SU-DHL-6 (cell line): Measurements from ENCODE around the gene PDLIM4.

Source experiments
- H2AFZ ChIP-seq: fragments of 200-600 bp; sonication (generic); 2 replicates; pipeline ENCODE4 v1.6.1; 2014; ENCODE audit warnings: low read depth, mild to moderate bottlenecking, moderate library complexity, mixed read lengths, antibody characterized with exemption, low read length; ENCODE audit not compliant: severe bottlenecking
- H3F3A ChIP-seq: fragments of 200-600 bp; shearing (Covaris generic); 2 replicates; pipeline ENCODE4 v1.6.0; 2016; ENCODE audit warnings: antibody characterized with exemption, mild to moderate bottlenecking; ENCODE audit not compliant: insufficient read depth
- H3K27ac ChIP-seq: fragments of 200-600 bp; sonication (generic); 2 replicates; pipeline ENCODE4 v1.5.1; 2016; ENCODE audit warnings: low read depth, mild to moderate bottlenecking, low read length, moderate library complexity, mixed read lengths
- H3K27me3 ChIP-seq: fragments of 200-600 bp; sonication (generic), shearing (Covaris generic); 2 replicates; pipeline ENCODE4 v1.6.0; 2014; ENCODE audit warnings: mild to moderate bottlenecking, low read length
- H3K36me3 ChIP-seq: fragments of 200-600 bp; sonication (generic); 2 replicates; pipeline ENCODE4 v1.6.1; 2014; ENCODE audit warnings: mild to moderate bottlenecking, low read length, mixed read lengths
- H3K4me2 ChIP-seq: fragments of 300-600, 200-600 bp; shearing (Covaris generic), sonication (generic); 2 replicates; pipeline ENCODE4 v1.6.0; 2014; ENCODE audit warnings: low read length, low read depth, mild to moderate bottlenecking; ENCODE audit not compliant: poor library complexity, severe bottlenecking
- H3K4me3 ChIP-seq: fragments of 200-600 bp; sonication (generic); 2 replicates; pipeline ENCODE4 v1.5.1; 2014; ENCODE audit warnings: antibody characterized with exemption, low read length, mild to moderate bottlenecking, mixed read lengths; ENCODE audit not compliant: insufficient read depth, poor library complexity, severe bottlenecking
- H3K79me2 ChIP-seq: fragments of 200-600 bp; sonication (generic); 2 replicates; pipeline ENCODE4 v1.6.1; 2014; ENCODE audit warnings: mild to moderate bottlenecking, low read length, moderate library complexity; ENCODE audit not compliant: insufficient read depth
- H3K9ac ChIP-seq: fragments of 200-600 bp; sonication (generic); 2 replicates; pipeline ENCODE4 v1.7.0; 2014; ENCODE audit warnings: mild to moderate bottlenecking, low read length
- H3K9me2 ChIP-seq: fragments of 200-600 bp; sonication (generic); replicated peaks from 2 replicates; pipeline ENCODE4 v1.6.1; 2014; ENCODE audit warnings: low read length; ENCODE audit not compliant: insufficient read depth
- H3K9me3 ChIP-seq: fragments of 200-600 bp; sonication (generic); 2 replicates; pipeline ENCODE4 v1.6.1; 2014; ENCODE audit warnings: low read length, mixed read lengths; ENCODE audit not compliant: insufficient read depth
- H4K20me1 ChIP-seq: fragments of 200-600 bp; sonication (generic); 2 replicates; pipeline ENCODE4 v1.6.1; 2014; ENCODE audit warnings: low read depth, mild to moderate bottlenecking, antibody characterized with exemption, low read length, moderate library complexity, mixed read lengths
- EZH2phosphoT487 ChIP-seq: fragments of 200-600 bp; sonication (generic), shearing (Covaris generic); conservative IDR thresholded peaks from 2 replicates; pipeline ENCODE4 v1.6.1; 2018; ENCODE audit warnings: mild to moderate bottlenecking, antibody characterized with exemption, low read length, moderate library complexity, mixed read lengths
- TF ChIP-seq, protein P1 (sequence below): fragments of 200-600 bp; sonication (generic); IDR thresholded peaks from one replicate; pipeline ENCODE4 v1.5.1; 2017; ENCODE audit warnings: antibody characterized with exemption, mild to moderate bottlenecking, low read length, moderate library complexity; ENCODE audit not compliant: insufficient read depth, poor library complexity, severe bottlenecking

PDLIM4 gene

DNA sequence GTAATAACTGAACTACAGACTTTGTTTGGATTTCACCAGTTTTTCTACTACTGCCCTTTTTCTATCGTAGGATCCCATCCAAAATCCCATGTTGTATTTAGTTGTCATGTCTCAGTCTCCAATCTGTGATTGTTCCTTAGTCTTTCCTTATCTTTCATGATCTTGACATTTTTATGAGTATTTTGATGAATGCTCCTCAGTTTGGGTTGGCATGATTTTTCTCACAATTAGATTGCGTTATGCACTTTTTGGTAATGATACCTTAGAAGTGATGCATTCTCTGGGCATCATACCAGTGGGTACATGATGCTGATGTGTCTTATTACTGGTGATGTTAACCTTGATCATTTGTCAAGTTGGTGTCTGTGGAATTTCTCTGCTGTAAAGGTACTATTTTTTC lies 42.4 kb downstream of the PDLIM4 start:
- no peak overlapping the region for H3K4me3 ChIP-seq
- no peak overlapping the region for H2AFZ ChIP-seq
- no peak for TF ChIP-seq EZH2phosphoT487
- TF ChIP-seq, protein P1, sequence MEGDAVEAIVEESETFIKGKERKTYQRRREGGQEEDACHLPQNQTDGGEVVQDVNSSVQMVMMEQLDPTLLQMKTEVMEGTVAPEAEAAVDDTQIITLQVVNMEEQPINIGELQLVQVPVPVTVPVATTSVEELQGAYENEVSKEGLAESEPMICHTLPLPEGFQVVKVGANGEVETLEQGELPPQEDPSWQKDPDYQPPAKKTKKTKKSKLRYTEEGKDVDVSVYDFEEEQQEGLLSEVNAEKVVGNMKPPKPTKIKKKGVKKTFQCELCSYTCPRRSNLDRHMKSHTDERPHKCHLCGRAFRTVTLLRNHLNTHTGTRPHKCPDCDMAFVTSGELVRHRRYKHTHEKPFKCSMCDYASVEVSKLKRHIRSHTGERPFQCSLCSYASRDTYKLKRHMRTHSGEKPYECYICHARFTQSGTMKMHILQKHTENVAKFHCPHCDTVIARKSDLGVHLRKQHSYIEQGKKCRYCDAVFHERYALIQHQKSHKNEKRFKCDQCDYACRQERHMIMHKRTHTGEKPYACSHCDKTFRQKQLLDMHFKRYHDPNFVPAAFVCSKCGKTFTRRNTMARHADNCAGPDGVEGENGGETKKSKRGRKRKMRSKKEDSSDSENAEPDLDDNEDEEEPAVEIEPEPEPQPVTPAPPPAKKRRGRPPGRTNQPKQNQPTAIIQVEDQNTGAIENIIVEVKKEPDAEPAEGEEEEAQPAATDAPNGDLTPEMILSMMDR = no peak
- no peaks in the 10 kb centered on the region for H4K20me1 ChIP-seq
- no peaks in the 10 kb centered on the region for H3K27me3 ChIP-seq
- no peaks in the 10 kb centered on the region for H3F3A ChIP-seq
- H3K79me2 ChIP-seq = no peaks in the 10 kb centered on the region
- no peak overlapping the region for H3K9ac ChIP-seq
- no peak overlapping the region for H3K4me2 ChIP-seq
- no peaks in the 10 kb centered on the region for H3K36me3 ChIP-seq
- H3K27ac ChIP-seq = no peak overlapping the region
- no peaks in the 10 kb centered on the region for H3K9me3 ChIP-seq
- H3K9me2 ChIP-seq = no peaks in the 10 kb centered on the region

DNA sequence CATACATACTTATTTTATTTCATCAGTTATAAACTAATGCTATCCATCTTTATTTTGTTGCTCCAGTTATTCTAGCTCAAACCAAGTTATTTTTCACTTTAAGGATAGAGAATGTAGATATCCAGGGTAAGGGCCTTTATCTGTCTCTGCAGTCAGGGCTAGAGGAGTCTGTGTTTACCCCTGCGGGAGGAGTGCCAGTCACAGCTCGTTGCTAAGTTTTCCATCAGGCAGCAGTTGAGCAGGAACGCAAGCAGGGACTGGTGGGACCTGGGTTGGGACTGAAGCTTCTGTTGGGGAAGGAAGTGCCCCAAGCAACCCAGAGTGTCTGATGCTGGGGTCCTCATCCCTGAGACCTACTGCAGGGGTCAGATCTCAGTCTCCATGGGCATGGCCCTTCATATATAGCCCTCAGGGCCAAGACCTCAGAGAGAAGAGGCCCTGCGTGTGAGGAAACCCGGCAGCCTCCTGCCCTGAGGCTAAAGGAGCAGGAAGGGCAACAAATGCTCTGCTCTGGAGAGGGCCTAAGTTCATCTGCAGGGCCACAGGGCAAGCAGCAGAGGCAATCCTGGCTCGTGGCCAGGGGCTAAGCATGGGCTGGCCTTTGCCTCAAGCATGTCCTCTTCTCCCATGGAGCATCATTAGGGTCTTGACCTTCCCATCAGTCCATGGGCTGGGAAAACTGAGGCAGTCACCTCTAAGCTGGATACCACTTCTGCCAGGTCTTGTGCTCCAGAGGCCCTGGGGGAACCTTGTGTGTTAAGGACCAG lies 43.3 kb downstream of the PDLIM4 start:
- Histone ChIP-seq H3K27me3 (no peaks in the 10 kb centered on the region), H3K9ac (no peak overlapping the region), H3K9me3 (no peaks in the 10 kb centered on the region), H3K9me2 (no peaks in the 10 kb centered on the region), H3K79me2 (no peaks in the 10 kb centered on the region), H3F3A (no peaks in the 10 kb centered on the region), H3K36me3 (no peaks in the 10 kb centered on the region), H2AFZ (no peak overlapping the region), H3K4me3 (no peak overlapping the region), H3K27ac (no peak overlapping the region), H4K20me1 (no peaks in the 10 kb centered on the region), H3K4me2 (no peak overlapping the region)
- TF ChIP-seq, protein P1 = no peak
- no peak for TF ChIP-seq EZH2phosphoT487

DNA sequence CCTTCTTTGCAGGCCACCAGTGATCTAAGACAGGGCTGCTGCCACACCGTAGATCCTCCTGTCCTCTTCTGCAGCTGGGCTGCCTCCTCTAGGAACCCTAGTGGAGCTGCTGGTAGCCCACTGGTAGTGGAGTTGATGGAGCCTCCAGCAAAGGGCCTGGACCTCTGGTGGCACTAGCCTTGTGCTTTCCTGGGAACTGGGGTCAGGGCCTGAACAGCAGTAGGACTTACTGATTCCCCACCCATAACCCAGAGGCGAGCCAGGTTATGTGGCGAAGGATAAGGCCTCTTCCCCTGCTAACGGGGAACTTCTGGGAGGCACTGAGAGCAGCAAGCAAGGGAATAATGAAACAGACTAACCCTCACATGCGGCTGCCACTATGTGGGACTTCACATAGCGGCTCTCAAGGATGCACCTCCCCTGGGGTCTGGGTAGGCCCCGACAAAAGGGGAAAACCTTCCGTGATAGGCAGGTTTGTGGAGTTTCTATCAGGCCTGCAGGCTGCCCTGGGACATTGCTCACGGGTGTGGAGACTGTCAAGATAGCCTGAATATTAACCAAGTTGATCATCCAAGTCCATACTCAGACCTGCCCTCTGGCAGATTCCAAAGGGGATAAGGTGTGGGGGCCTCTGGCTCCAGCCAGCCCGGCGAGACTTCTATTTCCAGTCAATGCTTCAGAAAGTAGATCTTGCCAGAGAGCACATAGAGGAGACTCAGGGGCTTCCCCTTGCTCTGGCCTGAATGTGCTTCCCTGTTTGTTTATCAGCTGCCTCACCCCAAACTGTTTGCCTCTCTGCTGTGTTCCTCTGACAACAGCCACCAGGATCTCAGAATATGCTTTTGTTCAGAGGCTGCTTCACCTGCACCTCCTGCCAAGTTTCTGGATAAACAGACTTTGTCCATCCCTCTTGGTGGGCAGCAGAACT lies 44.1 kb downstream of the PDLIM4 start:
- Histone ChIP-seq H3K9ac (no peak overlapping the region), H3K27me3 (no peaks in the 10 kb centered on the region), H3K9me3 (no peaks in the 10 kb centered on the region), H3K36me3 (no peaks in the 10 kb centered on the region), H3K4me2 (no peak overlapping the region), H2AFZ (no peak overlapping the region), H3K4me3 (no peak overlapping the region), H4K20me1 (no peaks in the 10 kb centered on the region), H3F3A (no peaks in the 10 kb centered on the region), H3K9me2 (no peaks in the 10 kb centered on the region), H3K27ac (no peak overlapping the region), H3K79me2 (no peaks in the 10 kb centered on the region)
- TF ChIP-seq, protein P1 = no peak
- no peak for TF ChIP-seq EZH2phosphoT487
